HG02938 (cell line): Measurements from ENCODE around the gene TMEM41A.

ENCODE experiments used
- ATAC-seq: cut with Tn5 transposase; IDR thresholded peaks from one replicate; pipeline ENCODE4 v1.9.1; 2021; ENCODE audit warnings: mild to moderate bottlenecking, moderate library complexity; ENCODE audit not compliant: unreplicated experiment

TMEM41A gene

GRCh38 chr3:185498503-185499396 lies at the start of gene TMEM41A:
TSS of gene TMEM41A (minus strand) at chr3:185499035. CDS start at chr3:185498961, 74 bp downstream.
- ATAC-seq = peak; percentile 88

DNA sequence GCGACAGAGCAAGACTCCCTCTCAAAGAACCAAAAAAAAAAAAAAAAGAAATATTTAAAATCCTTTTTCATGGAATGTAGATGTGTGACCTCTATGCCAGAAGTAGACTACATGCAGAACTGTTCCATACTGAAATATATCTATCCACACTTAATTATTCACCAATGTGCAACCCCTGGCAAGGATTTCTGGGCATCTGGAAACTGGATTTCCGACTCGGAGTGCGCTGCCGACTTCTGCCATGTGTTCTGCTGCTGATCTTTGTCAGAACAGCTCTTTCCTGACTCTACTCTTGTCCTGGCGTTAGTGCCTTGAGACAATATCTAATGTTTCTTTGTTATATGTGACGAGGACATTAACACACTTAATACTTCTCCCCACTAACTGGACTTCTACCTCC lies 41.9 kb upstream of the TMEM41A start:
- no peak for ATAC-seq

DNA sequence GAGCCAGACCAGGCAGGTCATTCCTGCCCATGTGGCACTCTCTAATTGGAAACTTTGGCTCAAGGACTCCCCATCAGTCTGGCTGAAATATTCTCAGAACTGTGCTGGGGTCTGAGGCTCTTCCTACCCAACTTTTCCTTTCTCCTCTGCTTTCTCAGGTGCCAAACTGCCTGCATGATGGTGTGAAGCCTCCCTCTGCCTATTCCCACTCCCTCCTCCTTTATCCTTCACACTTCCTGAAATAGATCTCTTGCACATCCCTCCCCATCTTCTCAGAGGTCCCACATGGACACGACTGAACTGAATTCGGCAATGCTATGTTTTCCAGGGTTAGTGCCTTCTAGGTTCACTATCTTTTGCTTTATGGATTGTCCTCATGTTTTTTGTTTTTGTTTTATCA lies 41.1 kb upstream of the TMEM41A start:
- ATAC-seq = no peak

GRCh38 chr3:185537369-185537970 lies 38.6 kb upstream of the TMEM41A start:
- ATAC-seq = peak; percentile 98

GRCh38 chr3:185534511-185534910 lies 35.7 kb upstream of the TMEM41A start:
- ATAC-seq = no peak

DNA sequence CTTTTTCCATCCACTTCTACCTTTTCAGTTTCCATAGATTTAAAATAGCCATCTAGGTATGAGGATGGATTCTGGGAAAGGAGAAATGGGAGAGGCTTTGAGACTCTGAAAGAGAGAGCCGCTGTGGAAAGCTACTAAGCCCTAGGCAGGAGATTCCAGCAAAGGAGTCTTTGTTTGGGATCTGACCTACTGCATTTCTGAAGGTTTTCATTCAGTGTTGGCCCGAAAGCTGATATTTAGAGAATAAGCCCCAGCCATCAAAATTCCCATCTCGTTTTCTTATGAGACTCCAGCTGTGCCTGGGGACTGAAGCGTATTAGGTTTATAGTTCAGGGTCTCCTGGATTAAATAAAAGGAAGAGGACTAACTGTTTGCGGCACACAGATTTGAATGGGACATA lies 34.1 kb upstream of the TMEM41A start:
- no peak for ATAC-seq

GRCh38 chr3:185530856-185531255 lies 32.0 kb upstream of the TMEM41A start:
- ATAC-seq = no peak

GRCh38 chr3:185528532-185528931 lies 29.7 kb upstream of the TMEM41A start:
- no peak for ATAC-seq

DNA sequence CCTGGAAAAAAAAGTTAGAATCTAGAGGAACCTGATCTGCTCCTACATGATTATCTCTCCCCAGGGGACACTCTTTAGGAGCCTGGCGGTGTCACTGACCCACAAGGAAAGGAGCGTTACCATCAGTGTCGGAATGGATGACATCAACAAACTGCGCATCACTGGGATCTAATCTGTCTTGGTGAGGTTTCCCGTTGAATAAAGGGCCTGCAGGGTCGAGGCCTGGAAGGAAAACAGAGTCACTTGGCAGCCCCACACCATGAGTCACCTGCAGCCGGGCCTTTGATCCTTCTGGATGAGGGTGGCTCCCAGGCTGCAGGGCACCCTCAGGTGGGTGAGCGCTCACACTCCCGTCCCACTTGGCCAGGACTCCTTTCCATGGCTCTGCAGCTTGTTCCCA lies 28.5 kb upstream of the TMEM41A start:
- ATAC-seq = no peak

DNA sequence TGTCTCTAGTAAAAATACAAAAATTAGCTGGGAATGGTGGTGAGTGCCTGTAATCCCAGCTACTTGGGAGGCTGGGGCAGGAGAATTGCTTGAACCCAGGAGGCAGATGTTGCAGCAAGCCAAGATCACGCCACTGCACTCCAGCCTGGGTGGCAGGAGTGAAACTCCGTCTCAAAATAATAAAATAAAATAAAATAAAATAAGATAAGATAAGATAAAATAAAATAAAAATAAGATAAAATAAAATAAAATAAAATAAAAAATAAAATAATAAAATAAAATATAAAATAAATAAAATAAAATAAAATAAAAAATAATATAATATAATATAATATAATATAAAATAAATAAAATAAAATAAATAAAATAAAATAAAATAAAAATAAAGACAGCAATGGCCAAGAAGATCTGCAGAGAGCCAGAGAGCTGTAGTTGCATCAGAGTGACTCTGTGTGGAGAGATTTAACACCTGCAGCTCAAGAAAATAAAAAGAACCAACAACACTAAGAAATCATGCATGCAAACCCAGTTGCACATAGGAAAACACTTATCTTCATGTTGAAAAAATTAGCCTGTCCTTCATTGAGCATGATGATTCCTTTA lies 27.6 kb upstream of the TMEM41A start:
- no peak for ATAC-seq

- no peak for ATAC-seq
Measured at GRCh38 chr3:185521349-185522138, 22.7 kb upstream of the TMEM41A start.

DNA sequence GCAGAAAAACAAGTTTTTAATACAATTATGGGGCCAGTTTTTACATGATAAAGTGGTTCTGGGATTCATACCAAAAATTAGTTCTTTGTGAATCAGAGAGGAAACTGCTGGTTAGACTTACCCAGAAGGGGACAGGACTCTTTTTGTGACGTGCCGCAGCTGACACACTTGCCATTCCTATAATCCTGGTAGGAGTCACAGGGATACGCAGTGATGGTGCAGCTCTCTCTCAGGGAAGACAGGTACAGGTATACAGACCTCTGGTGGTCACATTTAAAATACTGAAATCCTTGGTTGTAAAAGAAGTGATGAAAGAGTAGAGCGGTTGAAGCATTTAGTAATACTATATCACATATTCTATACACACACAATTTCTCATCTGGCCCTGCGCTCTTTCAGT lies 20.2 kb upstream of the TMEM41A start:
- no peak for ATAC-seq

- no peak for ATAC-seq
Measured at GRCh38 chr3:185517387-185518130, 18.7 kb upstream of the TMEM41A start.

GRCh38 chr3:185511711-185512110 lies 12.9 kb upstream of the TMEM41A start:
- ATAC-seq = no peak

GRCh38 chr3:185508335-185508991 lies 9.6 kb upstream of the TMEM41A start:
- no peak for ATAC-seq

- no peak for ATAC-seq
Measured at GRCh38 chr3:185507883-185508282, 9.0 kb upstream of the TMEM41A start.

GRCh38 chr3:185504636-185505035 lies 5.8 kb upstream of the TMEM41A start:
- ATAC-seq = no peak

DNA sequence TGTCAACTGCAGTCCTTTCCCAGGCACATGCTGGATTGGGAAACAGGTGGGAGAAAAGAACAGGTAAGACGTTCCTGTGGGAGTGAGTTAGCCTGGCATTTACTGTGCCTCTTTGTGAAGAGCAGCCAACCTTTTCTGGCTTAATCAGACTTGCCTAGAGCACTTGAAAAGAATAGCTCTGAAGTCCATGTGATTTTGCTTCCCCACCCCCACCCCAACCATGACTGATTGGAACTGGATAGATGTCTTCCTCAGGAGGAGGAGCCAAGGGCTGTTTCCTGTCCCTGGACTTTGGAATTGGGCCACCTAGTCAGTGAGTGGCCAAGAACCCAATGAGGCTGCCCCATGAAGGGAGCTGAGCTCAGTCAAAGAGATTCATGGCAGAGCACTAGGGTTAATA lies 4.7 kb upstream of the TMEM41A start:
- ATAC-seq = no peak

DNA sequence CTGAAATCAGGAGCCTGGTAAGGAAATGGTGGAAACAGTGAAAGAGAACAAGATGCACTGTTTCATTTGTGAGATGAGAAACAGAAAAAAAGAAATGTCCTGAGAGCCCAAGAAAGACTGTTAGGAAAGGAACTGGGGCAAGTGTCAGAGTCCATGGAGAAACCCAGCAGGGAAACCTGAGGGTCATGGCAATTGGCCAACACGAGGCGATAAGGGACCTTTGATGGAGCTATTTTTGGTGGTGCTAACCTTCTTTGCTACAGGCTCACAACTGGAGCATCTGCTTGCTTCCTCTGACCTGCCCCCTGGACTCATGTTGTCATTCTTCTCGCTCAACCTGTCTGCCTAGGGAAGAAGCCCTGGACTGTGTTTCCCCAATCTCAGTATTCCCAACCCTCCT lies 4.2 kb upstream of the TMEM41A start:
- no peak for ATAC-seq

- no peak for ATAC-seq
Measured at GRCh38 chr3:185490241-185490640, 8.6 kb downstream of the TMEM41A start.
